Rectal smooth muscle tissue (tissue), 1 donor: ENCODE data around the gene ANP32B.
"Not testable (repeated sequence)": the region's sequence is repeated elsewhere in the genome, so short reads cannot be mapped to it uniquely, and the experiment has no call there.

Experiments used
- H3K27ac ChIP-seq: one replicate; pipeline ENCODE4 v1.7.0; 2013; ENCODE audit warnings: low read depth, low read length, inconsistent platforms
- H3K27me3 ChIP-seq: one replicate; pipeline ENCODE4 v1.7.0; 2013; ENCODE audit warnings: low read length; ENCODE audit not compliant: control insufficient read depth, insufficient read depth
- H3K36me3 ChIP-seq: one replicate; pipeline ENCODE4 v1.7.0; 2013; ENCODE audit warnings: low read length; ENCODE audit not compliant: control insufficient read depth, insufficient read depth
- H3K4me1 ChIP-seq: one replicate; pipeline ENCODE4 v1.7.0; 2013; ENCODE audit warnings: low read length; ENCODE audit not compliant: control insufficient read depth, insufficient read depth
- H3K4me3 ChIP-seq: one replicate; pipeline ENCODE4 v1.7.0; 2013; ENCODE audit warnings: low read length
- H3K9ac ChIP-seq: one replicate; pipeline ENCODE4 v1.7.0; 2013; ENCODE audit warnings: low read length

ANP32B gene

GRCh38 chr9:97982683-97983588 lies at the start of gene ANP32B:
Gene ANP32B (plus strand): TSS chr9:97983341. CDS start chr9:97983556, 215 bp downstream.
- H3K27me3 ChIP-seq = no peaks in the 10 kb centered on the region
- H3K4me1 ChIP-seq = peaks cover 4% of the 10 kb centered on the region
- H3K27ac ChIP-seq = peak within 1 kb of the TSS; percentile 97
- no peaks in the 10 kb centered on the region for H3K36me3 ChIP-seq
- peak within 1 kb of the TSS; percentile 95 for H3K9ac ChIP-seq
- H3K4me3 ChIP-seq = peak within 1 kb of the TSS; percentile 92

DNA sequence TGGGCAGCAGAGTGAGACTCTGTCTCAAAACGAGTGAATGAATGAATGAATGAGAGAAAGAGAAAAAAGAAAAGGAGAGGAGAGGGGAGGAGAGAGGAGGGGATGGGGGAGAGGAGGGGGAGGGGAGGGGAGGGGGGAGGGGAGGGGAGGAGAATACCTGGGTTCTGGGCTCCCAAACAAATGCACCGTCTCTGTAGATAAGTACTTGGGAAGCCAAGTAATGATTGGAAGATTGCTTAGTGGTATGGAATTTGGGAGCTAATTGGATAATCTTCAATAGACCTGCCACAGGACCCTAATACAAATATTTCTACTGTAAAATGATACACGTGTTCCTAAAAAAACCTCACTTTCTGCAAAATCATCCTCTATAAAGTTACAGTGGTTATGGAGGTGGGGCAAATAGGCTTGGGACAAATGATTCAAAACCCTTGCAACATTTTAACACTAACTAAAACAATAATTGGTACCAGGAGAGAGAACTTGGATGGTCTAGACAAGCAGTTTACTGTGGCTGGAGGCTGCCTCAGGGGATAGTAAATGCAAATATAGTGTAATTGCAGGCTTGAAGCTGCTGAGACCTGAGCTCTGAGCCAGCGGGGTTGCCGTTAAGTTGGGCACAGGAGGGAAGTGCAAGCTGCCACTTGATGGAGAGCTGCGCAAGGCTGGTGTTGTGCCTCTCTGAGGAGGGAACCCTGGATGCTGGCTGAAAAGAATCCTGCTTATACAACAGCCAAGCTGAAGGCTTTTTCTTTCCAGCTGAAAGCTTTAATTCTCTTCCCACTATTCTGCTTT lies 48.6 kb upstream of the ANP32B start:
- Histone ChIP-seq H3K4me3 (no peak overlapping the region), H3K4me1 (no peaks in the 10 kb centered on the region), H3K27me3 (no peaks in the 10 kb centered on the region), H3K27ac (no peak overlapping the region), H3K36me3 (no peaks in the 10 kb centered on the region), H3K9ac (no peak overlapping the region)

- Histone ChIP-seq H3K4me1 (no peaks in the 10 kb centered on the region), H3K27ac (no peak overlapping the region), H3K36me3 (no peaks in the 10 kb centered on the region), H3K4me3 (no peak overlapping the region), H3K27me3 (no peaks in the 10 kb centered on the region), H3K9ac (no peak overlapping the region)
These were observed 47.9 kb upstream of the ANP32B start for GRCh38 chr9:97935276-97935675.

- H3K36me3 ChIP-seq = no peaks in the 10 kb centered on the region
- no peaks in the 10 kb centered on the region for H3K27me3 ChIP-seq
- H3K27ac ChIP-seq = no peak overlapping the region
- no peaks in the 10 kb centered on the region for H3K4me1 ChIP-seq
- no peak overlapping the region for H3K9ac ChIP-seq
- no peak overlapping the region for H3K4me3 ChIP-seq
These were observed 46.1 kb upstream of the ANP32B start for GRCh38 chr9:97936998-97937397.

DNA sequence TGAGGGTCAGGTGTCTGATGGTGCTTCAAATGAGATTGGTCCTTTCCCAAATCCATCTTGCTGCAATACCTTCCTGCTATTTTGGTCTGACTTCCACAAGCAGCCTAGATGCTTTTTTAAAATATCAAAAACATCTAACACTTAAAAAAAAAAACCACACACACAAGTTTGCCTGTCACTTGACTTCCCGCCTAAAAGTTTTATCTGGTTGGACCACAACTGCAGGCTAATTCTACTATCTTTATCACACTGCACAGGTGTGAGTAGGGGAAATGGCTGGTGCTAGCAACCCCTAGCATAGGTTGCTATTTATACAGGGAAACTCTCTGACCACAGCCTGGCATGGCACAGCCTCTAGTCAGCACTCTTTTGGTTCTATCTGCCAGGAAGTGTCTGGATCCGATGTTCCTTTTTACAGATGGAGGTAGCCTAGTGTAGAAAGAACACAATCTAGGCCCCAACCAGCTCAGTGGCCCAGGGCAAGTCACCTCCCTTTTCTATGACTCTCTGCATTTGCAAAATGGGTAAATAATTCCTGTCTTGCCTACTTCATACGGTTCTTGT lies 45.0 kb upstream of the ANP32B start, which contains the start of gene HEMGN:
Gene HEMGN, minus strand, starts transcription at position 92 of the 564 bp plus-strand sequence. Its CDS starts 36 bp downstream, at position 56.
- H3K4me1 ChIP-seq = no peaks in the 10 kb centered on the region
- H3K4me3 ChIP-seq = no peak within 1 kb of the TSS
- no peak within 1 kb of the TSS for H3K9ac ChIP-seq
- H3K27ac ChIP-seq = no peak within 1 kb of the TSS
- H3K27me3 ChIP-seq = no peaks in the 10 kb centered on the region
- no peaks in the 10 kb centered on the region for H3K36me3 ChIP-seq

DNA sequence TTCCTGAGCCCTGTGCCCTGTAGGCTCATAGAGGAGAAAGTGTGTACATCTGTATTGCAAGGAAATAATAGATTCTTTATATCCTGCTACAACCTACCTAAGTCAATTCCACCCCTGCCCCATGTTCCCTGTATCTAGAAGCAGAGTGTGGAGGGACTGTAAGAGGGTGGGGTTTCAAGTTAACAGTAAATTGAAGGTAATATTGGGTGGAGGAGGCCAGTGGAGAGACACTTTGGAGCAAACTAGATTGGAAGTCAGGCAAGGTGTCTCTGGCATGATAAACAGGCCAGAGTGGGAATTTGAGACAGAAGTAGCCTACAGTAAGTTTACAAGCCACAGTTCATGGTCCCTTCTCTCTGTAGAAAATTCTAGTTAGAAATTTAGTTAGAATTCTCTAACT lies 42.9 kb upstream of the ANP32B start:
- Histone ChIP-seq H3K4me1 (no peaks in the 10 kb centered on the region), H3K27ac (no peak overlapping the region), H3K27me3 (no peaks in the 10 kb centered on the region), H3K4me3 (no peak overlapping the region), H3K9ac (no peak overlapping the region), H3K36me3 (no peaks in the 10 kb centered on the region)

DNA sequence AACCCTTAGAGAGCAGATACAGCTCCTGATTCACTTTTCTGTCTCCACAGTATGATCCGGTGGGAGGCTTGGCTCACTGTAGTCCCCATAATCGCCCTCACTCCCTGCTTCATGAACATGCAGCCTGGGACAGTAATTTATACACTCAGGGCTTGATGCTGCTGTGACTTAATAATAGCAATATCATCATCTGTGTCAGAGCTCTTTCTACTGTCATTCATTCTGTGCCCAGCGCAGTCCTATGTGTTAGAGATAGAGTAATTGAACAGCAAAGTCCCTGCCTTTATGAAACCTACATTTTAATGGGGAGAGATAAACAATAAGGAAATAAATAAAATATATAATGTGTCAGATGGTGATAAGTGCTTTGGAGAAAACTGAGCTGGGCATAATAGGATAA lies 42.4 kb upstream of the ANP32B start:
- H3K9ac ChIP-seq = no peak overlapping the region
- H3K36me3 ChIP-seq = no peaks in the 10 kb centered on the region
- H3K27me3 ChIP-seq = no peaks in the 10 kb centered on the region
- no peak overlapping the region for H3K4me3 ChIP-seq
- H3K4me1 ChIP-seq = no peaks in the 10 kb centered on the region
- no peak overlapping the region for H3K27ac ChIP-seq

DNA sequence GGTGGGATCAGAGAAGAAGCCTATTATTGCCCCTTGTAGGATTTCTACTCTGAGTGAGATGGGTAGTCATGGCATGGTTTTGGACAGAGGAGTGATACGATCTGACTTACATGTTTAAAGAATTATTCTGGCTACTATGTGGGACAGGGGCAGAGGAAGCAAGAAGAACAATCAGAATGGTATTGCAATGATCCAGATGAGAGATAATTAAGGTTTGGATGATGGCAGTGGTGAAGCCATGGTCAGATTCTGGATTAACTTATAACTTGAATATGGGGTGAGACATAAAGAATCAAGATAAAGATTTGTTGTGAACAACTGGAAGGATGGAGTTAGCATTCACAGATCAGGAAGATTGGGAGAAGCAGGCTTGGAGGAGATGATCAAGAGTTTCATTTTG lies 41.8 kb upstream of the ANP32B start:
- Histone ChIP-seq H3K36me3 (no peaks in the 10 kb centered on the region), H3K27me3 (no peaks in the 10 kb centered on the region), H3K4me3 (no peak overlapping the region), H3K9ac (no peak overlapping the region), H3K27ac (no peak overlapping the region), H3K4me1 (no peaks in the 10 kb centered on the region)

DNA sequence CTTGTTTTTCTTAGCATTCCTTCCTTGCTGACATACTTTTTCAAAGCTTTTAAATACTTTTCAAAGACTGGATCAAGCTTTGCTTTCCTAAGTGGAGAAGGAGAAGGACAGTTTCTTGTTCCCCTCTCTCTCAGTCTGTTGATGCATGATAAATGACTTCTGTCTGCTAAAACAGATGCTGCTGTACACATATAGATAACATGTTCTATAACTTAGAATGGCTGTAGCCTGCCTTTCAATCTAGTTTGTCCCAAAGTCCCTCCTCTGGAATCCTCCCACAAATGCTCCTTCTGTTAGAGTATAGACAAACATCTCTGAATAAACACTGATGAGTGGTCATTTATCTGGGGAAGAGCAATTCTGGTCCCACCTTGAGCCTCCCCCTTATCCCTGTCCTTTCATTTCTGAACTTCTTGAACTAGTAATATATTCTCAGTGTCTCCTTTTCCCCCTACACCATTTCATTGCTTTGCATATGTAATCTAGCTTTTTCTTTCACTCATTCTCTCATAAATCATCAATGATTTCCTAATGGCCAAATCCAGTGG lies 39.8 kb upstream of the ANP32B start:
- H3K9ac ChIP-seq = no peak overlapping the region
- H3K4me3 ChIP-seq = no peak overlapping the region
- H3K27me3 ChIP-seq = no peaks in the 10 kb centered on the region
- H3K27ac ChIP-seq = no peak overlapping the region
- H3K36me3 ChIP-seq = no peaks in the 10 kb centered on the region
- no peaks in the 10 kb centered on the region for H3K4me1 ChIP-seq

- no peak overlapping the region for H3K27ac ChIP-seq
- H3K9ac ChIP-seq = no peak overlapping the region
- H3K36me3 ChIP-seq = no peaks in the 10 kb centered on the region
- H3K4me3 ChIP-seq = no peak overlapping the region
- H3K27me3 ChIP-seq = no peaks in the 10 kb centered on the region
- no peaks in the 10 kb centered on the region for H3K4me1 ChIP-seq
These were observed 38.5 kb upstream of the ANP32B start for GRCh38 chr9:97944612-97945011.

DNA sequence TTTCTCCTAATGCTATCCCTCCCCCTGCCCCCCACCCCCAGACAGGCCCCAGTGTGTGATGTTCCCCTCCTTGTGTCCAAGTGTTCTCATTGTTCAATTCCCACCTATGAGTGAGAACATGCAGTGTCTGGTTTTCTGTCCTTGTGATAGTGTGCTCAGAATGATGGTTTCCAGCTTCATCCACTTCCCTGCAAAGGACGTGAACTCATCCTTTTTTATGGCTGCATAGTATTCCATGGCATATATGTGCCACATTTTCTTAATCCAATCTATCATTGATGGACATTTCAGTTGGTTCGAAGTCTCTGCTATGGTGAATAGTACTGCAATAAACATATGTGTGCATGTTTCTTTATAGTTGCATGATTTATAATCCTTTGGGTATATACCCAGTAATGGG lies 37.7 kb upstream of the ANP32B start:
- H3K27ac ChIP-seq, H3K4me1 ChIP-seq, H3K36me3 ChIP-seq, H3K27me3 ChIP-seq, H3K9ac ChIP-seq, H3K4me3 ChIP-seq: not testable (repeated sequence)

- not testable (repeated sequence) for H3K4me3 ChIP-seq, H3K27me3 ChIP-seq, H3K36me3 ChIP-seq
These were observed 36.0 kb upstream of the ANP32B start for GRCh38 chr9:97947094-97947493.

More at GRCh38 chr9:97947094-97947493, 36.0 kb upstream of the ANP32B start:
- not testable (repeated sequence) for H3K4me1 ChIP-seq, H3K9ac ChIP-seq, H3K27ac ChIP-seq
